Naive thymus-derived CD4-positive, alpha-beta T cell (primary cell): ENCODE measurements around the gene ATP11A. TPM values are rescaled to one million over a fixed set of nuclear protein-coding genes. Genes with fewer than 3 reads are reported as not detected.

Source experiments
- ATAC-seq: fragments of 150-1000 bp; cut with Tn5 transposase; 2 replicates; pipeline ENCODE4 v1.10.0; 2021; ENCODE audit warnings: mild to moderate bottlenecking, moderate library complexity
- CTCF ChIA-PET: fragments of 350-600 bp; sonication (Branson Sonifier 250); formaldehyde crosslinking; loops from one replicate; lab custom pipeline; 2021; ENCODE audit warnings: antibody characterized with exemption; lab: Charles Lee
- POLR2A ChIA-PET: fragments of 350-600 bp; sonication (Branson Sonifier 250); formaldehyde crosslinking; loops from one replicate; lab custom pipeline; 2021; ENCODE audit warnings: antibody characterized with exemption, inconsistent platforms; lab: Charles Lee
- DNase-seq, 9 donors: peaks; one replicate each; pipeline versions ENCODE4 v3.0.0 to v3.0.0-alpha.2; 2020 to 2022; ENCODE audit warnings: mixed read lengths in 1 of 9
- H3K27ac ChIP-seq: one replicate; pipeline ENCODE4 v1.7.0; 2013; ENCODE audit warnings: mild to moderate bottlenecking, low read depth, low read length, moderate library complexity
- H3K27me3 ChIP-seq, 2 donors: one replicate each; pipeline ENCODE4 v1.7.0; 2013; ENCODE audit warnings: low read length in 2 of 2, mild to moderate bottlenecking in 2 of 2, moderate library complexity in 2 of 2; ENCODE audit not compliant: control insufficient read depth in 2 of 2, insufficient read depth in 2 of 2
- H3K36me3 ChIP-seq, 3 experiments: 1 replicate in 2 of 3; 2 replicates in 1 of 3; pipeline ENCODE4 v1.7.0; 2013; ENCODE audit warnings: low read length in 3 of 3, mild to moderate bottlenecking in 3 of 3, moderate library complexity in 1 of 3; ENCODE audit not compliant: insufficient read depth in 3 of 3, control insufficient read depth in 2 of 3
- H3K4me1 ChIP-seq, 2 donors: one replicate each; pipeline ENCODE4 v1.7.0; 2013; ENCODE audit warnings: low read length in 2 of 2, mild to moderate bottlenecking in 2 of 2, moderate library complexity in 1 of 2; ENCODE audit not compliant: control insufficient read depth in 2 of 2, insufficient read depth in 2 of 2
- H3K4me3 ChIP-seq: 2 replicates; pipeline ENCODE4 v1.7.0; 2013; ENCODE audit warnings: mild to moderate bottlenecking, low read length
- H3K9me3 ChIP-seq, 3 experiments: 1 replicate in 2 of 3; 2 replicates in 1 of 3; pipeline ENCODE4 v1.7.0; 2013; ENCODE audit warnings: low read length in 3 of 3; ENCODE audit not compliant: control insufficient read depth in 2 of 3
- H3K27ac Mint-ChIP-seq, 9 donors: one replicate each; pipeline ENCODE4 v1.8.0; 2020 to 2022; ENCODE audit warnings: mixed read lengths in 9 of 9, mild to moderate bottlenecking in 8 of 9, moderate library complexity in 5 of 9, inconsistent platforms in 2 of 9
- H3K27me3 Mint-ChIP-seq, 5 donors: one replicate each; pipeline ENCODE4 v1.8.0; 2021 to 2022; ENCODE audit warnings: mixed read lengths in 5 of 5, mild to moderate bottlenecking in 1 of 5
- H3K36me3 Mint-ChIP-seq, 5 donors: one replicate each; pipeline ENCODE4 v1.8.0; 2020 to 2022; ENCODE audit warnings: mixed read lengths in 5 of 5, mild to moderate bottlenecking in 3 of 5, inconsistent platforms in 1 of 5
- H3K4me1 Mint-ChIP-seq, 7 donors: one replicate each; pipeline ENCODE4 v1.8.0; 2020 to 2022; ENCODE audit warnings: mixed read lengths in 7 of 7, mild to moderate bottlenecking in 3 of 7, inconsistent platforms in 1 of 7
- H3K4me3 Mint-ChIP-seq, 10 donors: one replicate each; pipeline ENCODE4 v1.8.0; 2020 to 2022; ENCODE audit warnings: mild to moderate bottlenecking in 10 of 10, mixed read lengths in 10 of 10, moderate library complexity in 6 of 10, inconsistent platforms in 2 of 10
- H3K9me3 Mint-ChIP-seq, 11 donors: one replicate each; pipeline ENCODE4 v1.8.0; 2020 to 2022; ENCODE audit warnings: mixed read lengths in 11 of 11, mild to moderate bottlenecking in 4 of 11, inconsistent platforms in 1 of 11, moderate library complexity in 1 of 11
- intact Hi-C, 2 donors: fragments of 100-400 bp; cut with micrococcal nuclease; formaldehyde crosslinking; loops; one replicate each; pipeline ENCODE4 v1.15.1; 2023
- polyA plus RNA-seq, 2 donors: library from polyadenylated mRNA; unstranded; fragments of 300-500 nt; fragmentation: Illumina TruSeq; gene quantifications; one replicate each; pipeline ENCODE4 v1.2.3, GENCODE V29; 2021
- total RNA-seq, 6 experiments: library from RNA in 5 of 6; stranded (reverse) in 5 of 6; gene quantifications; 1 replicate in 5 of 6; 2 replicates in 1 of 6; pipeline ENCODE4 v1.2.3 and lab custom pipeline; 2021 to 2026

The ATP11A gene
- total and polyA plus RNA-seq, 7 experiments from 2014 or later: 4.3 to 111 (median 58.5) TPM

GRCh38 chr13:112720814-112721197 is 31.0 kb downstream of the ATP11A start:
- Histone ChIP-seq H3K36me3 (no peaks in the 10 kb centered on the region), H3K27me3 (no peaks in the 10 kb centered on the region), H3K9me3 (no peaks in the 10 kb centered on the region), H3K4me1 (peaks cover 0 to 6% of the 10 kb centered on the region in 2 donors), H3K4me3 (no peak overlapping the region), H3K27ac (no peak overlapping the region)
- Mint-ChIP-seq H3K4me3 (no peak overlapping the region), H3K9me3 (peaks cover 0 to 4% (median 0%) of the 10 kb centered on the region in 11 donors), H3K4me1 (peaks cover 23 to 57% (median 41%) of the 10 kb centered on the region in 7 donors), H3K27me3 (no peaks in the 10 kb centered on the region), H3K27ac (peak overlapping the region in 1 of 9 donors; percentile 31), H3K36me3 (peaks cover 2 to 22% (median 6%) of the 10 kb centered on the region in 5 donors)
- intact Hi-C loops: no loop called here
- ChIA-PET CTCF (interaction anchor here (0.5 kb wide), 1 partner anchor 82 kb away, joined by 3 read pairs; no protein-coding TSS in a partner anchor), POLR2A (no interaction called here)
- DNase-seq (no peak), ATAC-seq (no peak)

- intact Hi-C loops: no loop called here
- Mint-ChIP-seq H3K36me3 (peaks cover 2 to 22% (median 6%) of the 10 kb centered on the region in 5 donors), H3K27me3 (no peaks in the 10 kb centered on the region), H3K27ac (peak overlapping the region in 4 of 9 donors; percentile 31 to 78 (median 38)), H3K4me3 (no peak overlapping the region), H3K9me3 (peaks cover 0 to 4% (median 0%) of the 10 kb centered on the region in 11 donors), H3K4me1 (peaks cover 26 to 63% (median 48%) of the 10 kb centered on the region in 7 donors)
- H3K27me3 ChIP-seq: no peaks in the 10 kb centered on the region
- ChIA-PET CTCF (no interaction called here), POLR2A (no interaction called here)
- DNase-seq: no peak
- H3K9me3 ChIP-seq: no peaks in the 10 kb centered on the region
- H3K27ac ChIP-seq: no peak overlapping the region
- H3K4me3 ChIP-seq: no peak overlapping the region
- ATAC-seq: no peak
- H3K36me3 ChIP-seq: no peaks in the 10 kb centered on the region
- peaks cover 0 to 12% of the 10 kb centered on the region in 2 donors for H3K4me1 ChIP-seq
These were observed 31.6 kb downstream of the ATP11A start for GRCh38 chr13:112721198-112722104.

- no peaks in the 10 kb centered on the region for H3K27me3 ChIP-seq
- ATAC-seq (no peak), DNase-seq (no peak)
- POLR2A ChIA-PET: no interaction called here
- Mint-ChIP-seq H3K9me3 (peaks cover 0 to 4% (median 0%) of the 10 kb centered on the region in 11 donors), H3K36me3 (peaks cover 2 to 16% (median 6%) of the 10 kb centered on the region in 5 donors), H3K27me3 (no peaks in the 10 kb centered on the region), H3K4me1 (peaks cover 26 to 61% (median 51%) of the 10 kb centered on the region in 7 donors), H3K27ac (peak overlapping the region in 8 of 9 donors; percentile 32 to 72 (median 62)), H3K4me3 (peak overlapping the region in 1 of 10 donors; percentile 53)
- H3K4me1 ChIP-seq: peaks cover 0 to 13% of the 10 kb centered on the region in 2 donors
- H3K27ac ChIP-seq: no peak overlapping the region
- H3K9me3 ChIP-seq: no peaks in the 10 kb centered on the region
- intact Hi-C loops: no loop called here
- H3K4me3 ChIP-seq: no peak overlapping the region
- CTCF ChIA-PET: no interaction called here
- H3K36me3 ChIP-seq: no peaks in the 10 kb centered on the region
These were observed 32.8 kb downstream of the ATP11A start for GRCh38 chr13:112722433-112723263.

- intact Hi-C loops: no loop called here
- Histone ChIP-seq H3K36me3 (no peaks in the 10 kb centered on the region), H3K27ac (no peak overlapping the region), H3K4me3 (no peak overlapping the region), H3K27me3 (no peaks in the 10 kb centered on the region), H3K9me3 (no peaks in the 10 kb centered on the region), H3K4me1 (peaks cover 0 to 13% of the 10 kb centered on the region in 2 donors)
- no peak for DNase-seq
- Mint-ChIP-seq H3K27ac (peak overlapping the region in 3 of 9 donors; percentile 57 to 70 (median 62)), H3K9me3 (peaks cover 0 to 4% (median 0%) of the 10 kb centered on the region in 11 donors), H3K36me3 (peaks cover 2 to 12% (median 6%) of the 10 kb centered on the region in 5 donors), H3K4me1 (peaks cover 28 to 63% (median 51%) of the 10 kb centered on the region in 7 donors), H3K27me3 (no peaks in the 10 kb centered on the region), H3K4me3 (no peak overlapping the region)
- CTCF ChIA-PET: no interaction called here
- POLR2A ChIA-PET: no interaction called here
- ATAC-seq: no peak
These were observed 33.9 kb downstream of the ATP11A start for GRCh38 chr13:112723771-112724170.

- Mint-ChIP-seq H3K4me1 (peaks cover 28 to 61% (median 50%) of the 10 kb centered on the region in 7 donors), H3K27ac (peak overlapping the region in 5 of 9 donors; percentile 4 to 78 (median 60)), H3K4me3 (peak overlapping the region in 4 of 10 donors; percentile 69 to 83 (median 74)), H3K36me3 (peaks cover 0 to 7% (median 3%) of the 10 kb centered on the region in 5 donors), H3K9me3 (peaks cover 0 to 4% (median 0%) of the 10 kb centered on the region in 11 donors), H3K27me3 (no peaks in the 10 kb centered on the region)
- intact Hi-C loops: no loop called here
- CTCF ChIA-PET: interaction anchor here (1.1 kb wide), 1 partner anchor 10 kb away, joined by 3 read pairs; no protein-coding TSS in a partner anchor
- DNase-seq: no peak
- no peak overlapping the region for H3K4me3 ChIP-seq
- H3K27me3 ChIP-seq: no peaks in the 10 kb centered on the region
- ATAC-seq: no peak
- no peak overlapping the region for H3K27ac ChIP-seq
- H3K4me1 ChIP-seq: peaks cover 0 to 13% of the 10 kb centered on the region in 2 donors
- no peaks in the 10 kb centered on the region for H3K9me3 ChIP-seq
- POLR2A ChIA-PET: no interaction called here
- no peaks in the 10 kb centered on the region for H3K36me3 ChIP-seq
These were observed 35.0 kb downstream of the ATP11A start for GRCh38 chr13:112724788-112725345.
